Spleen (tissue), 7 donors: ENCODE measurements around the gene CPSF3.

Experiments
- CTCF ChIP-seq, 11 experiments: fragments of 200-600 bp in 7 of 11; fragments of 450-650 bp in 4 of 11; sonication (generic) in 4 of 11; IDR thresholded peaks in 8 of 11; conservative IDR thresholded peaks in 3 of 11; 1 replicate in 7 of 11; 2 replicates in 4 of 11; pipeline versions ENCODE4 v1.4.0 to v1.8.0; 2016 to 2021; ENCODE audit warnings: antibody characterized with exemption in 11 of 11, inconsistent platforms in 4 of 11, mild to moderate bottlenecking in 1 of 11
- POLR2A ChIP-seq, 3 donors: fragments of 450-650 bp; IDR thresholded peaks; one replicate each; pipeline ENCODE4 v1.5.1; 2017; ENCODE audit warnings: antibody characterized with exemption in 3 of 3, mild to moderate bottlenecking in 1 of 3
- POLR2AphosphoS5 ChIP-seq, 3 donors: sonication (generic); formaldehyde crosslinking; IDR thresholded peaks; one replicate each; pipeline ENCODE4 v1.5.1; 2017; ENCODE audit warnings: antibody characterized with exemption in 3 of 3
- donor health status: DM: no; HTN: no; CAD: no; lungs with moderate emphysema.
- donor health status: DM: no; HTN: no; CAD: no.
- donor health status: DM: no; HTN: no; CAD: no.

GRCh38 chr2:9423922-9424272, 443 bp downstream of the CPSF3 start:
- TF ChIP-seq POLR2A (IDR thresholded peaks at IDR 0.05), result no peak
- no peak for TF ChIP-seq CTCF (IDR thresholded peaks at IDR 0.05 in 8 of 11, conservative IDR thresholded peaks at IDR 0.05 in 3 of 11)
- TF ChIP-seq POLR2AphosphoS5 (IDR thresholded peaks at IDR 0.05), result no peak
